GM19395 (cell line): ENCODE measurements around the gene CHST8.

Source experiments
- ATAC-seq: cut with Tn5 transposase; IDR thresholded peaks from one replicate; pipeline ENCODE4 v1.9.1; 2021; ENCODE audit warnings: mild to moderate bottlenecking, moderate library complexity; ENCODE audit not compliant: unreplicated experiment

CHST8 gene

DNA sequence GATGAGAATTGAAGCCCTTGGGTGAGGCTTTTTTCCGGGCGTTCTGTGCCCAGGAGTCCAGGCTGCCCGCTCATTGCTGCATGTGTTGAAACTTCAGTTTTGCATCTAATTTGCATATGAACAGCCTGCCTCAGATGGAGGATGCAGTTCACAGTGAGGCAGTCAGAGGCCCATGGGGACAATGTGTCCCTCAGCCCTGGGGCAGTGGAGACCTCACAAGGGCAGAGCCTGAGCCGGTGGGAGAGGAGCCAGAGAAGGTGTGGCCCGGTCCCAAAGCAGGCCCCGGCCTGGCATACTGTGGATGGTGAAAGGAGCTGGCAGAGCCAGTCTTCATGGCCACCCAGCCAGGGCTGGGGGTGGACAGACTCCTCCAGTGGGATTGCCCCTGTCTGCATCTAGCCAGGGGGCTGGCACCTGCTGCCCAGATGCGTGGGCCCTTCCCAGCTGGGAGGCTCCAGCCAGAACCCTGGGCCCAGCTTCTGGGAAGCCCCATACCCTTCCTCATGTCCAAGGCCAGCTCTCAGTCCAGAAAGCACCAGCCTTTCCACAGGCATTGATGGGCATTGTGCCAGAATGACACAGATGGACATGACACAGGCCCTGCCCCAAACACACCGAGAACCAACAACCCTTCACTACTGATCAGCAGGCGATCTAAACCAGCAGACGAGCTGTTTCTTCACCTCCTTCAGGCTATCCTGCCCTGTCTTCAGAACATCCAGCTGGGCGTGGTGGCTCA, 142.0 kb downstream of the CHST8 start:
- no peak for ATAC-seq

DNA sequence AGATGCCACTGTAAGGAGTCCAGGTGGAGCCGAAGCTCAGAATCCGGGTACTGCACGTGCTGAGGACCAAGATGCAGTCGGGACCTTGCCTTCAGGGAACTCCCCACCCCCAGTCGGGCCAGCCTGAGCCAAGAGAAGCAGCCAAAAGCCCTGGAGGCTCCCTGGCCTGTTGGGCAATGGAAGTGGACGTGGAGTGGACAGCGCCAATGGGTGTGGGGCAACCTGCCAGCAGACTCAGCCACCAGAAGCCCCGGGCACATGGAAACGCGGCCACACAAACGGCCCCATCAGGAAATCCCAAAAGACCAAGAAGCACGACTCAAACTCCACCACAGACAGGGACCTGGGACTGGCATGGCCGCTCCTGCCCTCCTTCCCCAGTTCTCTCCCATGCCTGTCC, 144.9 kb downstream of the CHST8 start:
- no peak for ATAC-seq

DNA sequence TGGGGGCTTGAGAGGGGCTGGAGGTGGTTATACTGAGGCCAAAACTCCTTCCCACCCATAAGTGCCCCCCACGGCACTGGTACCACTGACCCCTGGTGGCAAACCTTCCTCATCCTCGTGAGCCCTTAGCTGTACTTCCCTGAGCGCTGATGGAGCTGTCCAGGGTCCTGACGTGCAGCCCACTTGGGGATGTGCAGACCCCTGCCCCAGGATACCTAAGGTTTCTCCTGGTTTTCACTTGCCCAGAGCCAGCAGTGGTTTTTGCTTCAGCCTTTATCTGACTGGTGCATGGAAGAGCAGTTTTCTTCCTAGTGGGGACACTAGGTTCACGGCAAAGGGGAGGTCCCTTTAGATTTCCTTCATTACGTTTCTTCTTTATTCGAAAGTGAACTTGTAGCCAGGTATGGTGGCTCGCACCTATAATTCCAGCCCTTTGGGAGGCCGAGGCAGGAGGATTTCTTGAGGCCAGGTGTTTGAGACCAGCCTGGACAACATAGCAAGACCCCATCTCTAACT, 146.2 kb downstream of the CHST8 start:
- no peak for ATAC-seq

DNA sequence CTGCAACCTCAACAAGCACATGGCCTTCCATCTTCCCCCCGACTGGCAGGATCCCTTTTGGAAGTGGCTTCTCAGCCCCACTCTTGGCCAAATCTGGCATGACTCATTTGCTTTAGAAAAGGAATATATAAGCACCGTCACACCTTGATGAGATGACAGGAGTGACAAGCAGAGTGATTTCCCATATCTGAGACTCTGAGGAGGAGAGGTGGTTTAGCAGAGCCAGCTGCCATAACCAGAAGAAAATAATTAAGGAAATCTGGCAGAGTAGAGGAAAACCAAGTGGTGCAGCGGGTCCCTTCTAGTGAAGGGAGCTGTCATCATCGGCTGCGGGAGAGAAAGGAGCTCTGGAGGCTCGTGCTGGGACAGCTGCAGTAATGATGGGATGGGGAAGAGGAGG, 147.5 kb downstream of the CHST8 start:
- no peak for ATAC-seq

DNA sequence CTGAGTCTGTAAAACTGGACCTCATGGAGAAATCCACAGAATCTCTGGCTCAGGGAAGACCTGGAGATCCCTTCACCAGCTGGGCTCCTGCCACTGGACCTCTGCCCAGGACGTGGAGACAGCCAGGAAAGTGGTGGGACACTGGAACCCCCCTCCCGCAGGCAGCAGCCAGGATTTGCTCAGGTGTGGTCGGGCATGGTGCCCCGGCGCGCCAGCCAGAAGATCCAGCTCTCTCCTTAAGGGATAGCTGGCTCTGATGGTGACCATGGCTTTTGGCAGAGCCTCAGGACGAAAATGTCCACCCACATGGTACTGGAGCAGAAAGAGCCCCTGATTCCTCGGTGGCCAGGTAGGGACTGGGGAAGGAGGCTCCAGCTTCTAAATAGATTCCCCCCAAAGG, 148.4 kb downstream of the CHST8 start:
- no peak for ATAC-seq

DNA sequence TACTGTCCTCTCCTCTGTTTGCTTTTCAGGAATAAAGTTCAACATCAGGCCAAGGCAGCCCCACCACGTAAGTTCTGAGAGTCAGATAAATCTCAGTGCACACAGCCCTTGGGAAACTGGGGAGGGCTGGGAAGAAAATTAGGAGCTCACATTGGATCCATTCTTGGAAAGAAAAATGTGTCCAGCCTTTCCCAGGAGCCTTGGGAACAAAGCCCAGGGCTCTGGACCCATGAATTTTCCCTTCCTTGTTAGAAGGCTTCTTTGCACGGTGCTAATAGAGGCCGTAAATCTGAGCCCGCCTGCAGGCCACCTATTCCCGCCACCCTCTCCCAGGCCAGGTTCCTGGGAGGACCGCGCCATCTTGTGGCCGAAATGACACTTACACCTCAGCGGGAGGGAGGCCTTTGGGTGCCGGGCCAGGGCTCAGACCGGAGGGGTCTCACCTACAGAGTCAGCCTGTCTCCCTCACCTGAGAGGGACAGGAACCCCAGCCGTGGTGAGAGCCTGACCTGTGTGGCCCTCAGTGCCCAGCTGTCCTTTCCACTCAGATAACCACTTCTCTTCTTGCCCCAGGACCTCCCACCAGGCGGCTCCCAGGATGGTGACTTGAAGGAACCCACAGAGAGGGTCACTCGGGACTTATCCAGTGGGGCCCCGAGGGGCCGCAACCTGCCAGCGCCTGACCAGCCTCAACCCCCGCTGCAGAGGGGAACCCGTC, 149.8 kb downstream of the CHST8 start:
- ATAC-seq: no peak

DNA sequence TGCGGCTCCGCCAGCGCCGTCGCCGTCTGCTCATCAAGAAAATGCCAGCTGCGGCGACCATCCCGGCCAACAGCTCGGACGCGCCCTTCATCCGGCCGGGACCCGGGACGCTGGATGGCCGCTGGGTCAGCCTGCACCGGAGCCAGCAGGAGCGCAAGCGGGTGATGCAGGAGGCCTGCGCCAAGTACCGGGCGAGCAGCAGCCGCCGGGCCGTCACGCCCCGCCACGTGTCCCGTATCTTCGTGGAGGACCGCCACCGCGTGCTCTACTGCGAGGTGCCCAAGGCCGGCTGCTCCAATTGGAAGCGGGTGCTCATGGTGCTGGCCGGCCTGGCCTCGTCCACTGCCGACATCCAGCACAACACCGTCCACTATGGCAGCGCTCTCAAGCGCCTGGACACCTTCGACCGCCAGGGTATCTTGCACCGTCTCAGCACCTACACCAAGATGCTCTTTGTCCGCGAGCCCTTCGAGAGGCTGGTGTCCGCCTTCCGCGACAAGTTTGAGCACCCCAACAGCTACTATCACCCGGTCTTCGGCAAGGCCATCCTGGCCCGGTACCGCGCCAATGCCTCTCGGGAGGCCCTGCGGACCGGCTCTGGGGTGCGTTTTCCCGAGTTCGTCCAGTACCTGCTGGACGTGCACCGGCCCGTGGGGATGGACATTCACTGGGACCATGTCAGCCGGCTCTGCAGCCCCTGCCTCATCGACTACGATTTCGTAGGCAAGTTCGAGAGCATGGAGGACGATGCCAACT, 150.5 kb downstream of the CHST8 start:
- ATAC-seq: no peak

DNA sequence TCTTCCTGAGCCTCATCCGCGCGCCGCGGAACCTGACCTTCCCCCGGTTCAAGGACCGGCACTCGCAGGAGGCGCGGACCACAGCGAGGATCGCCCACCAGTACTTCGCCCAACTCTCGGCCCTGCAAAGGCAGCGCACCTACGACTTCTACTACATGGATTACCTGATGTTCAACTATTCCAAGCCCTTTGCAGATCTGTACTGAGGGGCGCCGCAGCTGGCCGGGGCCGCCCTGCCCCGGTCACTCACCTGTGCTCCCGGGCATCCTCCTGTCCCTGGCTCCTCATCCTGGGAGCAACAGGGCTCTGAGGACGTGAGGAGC, 151.1 kb downstream of the CHST8 start:
- ATAC-seq: no peak

DNA sequence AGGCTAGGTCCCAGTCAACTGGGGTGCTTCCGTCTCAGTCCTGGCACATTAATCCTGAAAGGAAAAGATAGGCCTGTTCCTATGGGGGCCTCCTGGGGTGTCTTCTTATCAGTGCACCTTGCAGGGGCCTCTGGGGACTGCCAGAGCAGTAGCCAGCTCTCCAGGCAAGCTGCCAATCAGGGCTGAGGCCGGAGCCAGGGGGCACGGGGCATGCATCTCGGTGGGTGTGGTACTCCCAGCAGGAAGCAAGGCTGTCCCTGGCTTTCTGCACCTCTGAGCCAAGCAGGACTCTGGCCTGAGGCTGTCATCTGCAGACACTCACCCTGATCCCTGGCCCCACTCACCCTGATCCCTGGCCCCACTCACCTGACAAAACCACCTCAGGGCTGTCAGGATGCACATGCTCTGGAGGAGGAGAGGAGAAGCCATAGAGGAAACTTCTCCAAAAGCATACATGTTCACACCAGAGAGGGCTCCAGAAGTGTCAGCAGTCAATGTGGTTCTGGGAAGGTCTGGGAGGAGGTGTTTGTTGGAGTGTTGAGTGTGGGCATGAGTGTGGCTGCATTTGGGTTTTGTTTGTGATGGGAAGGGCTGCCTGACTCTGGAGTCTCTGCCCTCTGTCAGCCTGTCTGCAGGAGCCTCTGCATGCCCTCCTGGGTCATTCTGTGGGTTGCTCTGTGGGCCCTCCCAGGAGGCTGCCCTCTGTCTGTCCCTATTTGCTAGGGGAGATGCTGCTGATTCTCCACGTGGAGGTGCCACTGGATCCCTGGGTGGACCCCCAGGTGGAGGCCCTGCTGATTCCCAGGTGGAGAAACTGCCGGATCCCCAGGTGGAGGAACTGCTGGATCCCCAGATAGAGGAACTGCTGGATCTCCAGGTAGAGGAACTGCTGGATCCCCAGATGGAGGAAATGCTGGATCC, 152.2 kb downstream of the CHST8 start:
- ATAC-seq: no peak

DNA sequence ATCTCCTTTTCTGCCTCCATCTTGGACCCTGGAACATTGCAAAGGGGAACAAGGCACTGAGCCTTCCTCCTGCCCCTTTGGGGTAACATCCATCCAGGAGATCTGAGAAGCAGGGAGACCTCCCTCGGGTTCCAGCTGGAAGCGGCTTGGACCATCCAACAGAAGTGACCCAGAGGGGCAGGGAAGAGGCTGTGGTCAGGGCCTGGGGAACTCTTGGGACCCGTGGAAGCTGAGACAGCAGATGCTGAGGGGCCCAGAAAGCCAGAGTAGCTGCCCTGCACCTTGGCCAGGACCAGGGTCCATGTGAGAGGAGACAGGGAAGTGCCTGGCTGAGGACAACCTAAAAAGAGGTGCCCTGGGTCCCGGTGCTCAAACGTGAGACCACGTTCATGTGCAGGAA, 153.0 kb downstream of the CHST8 start:
- no peak for ATAC-seq

DNA sequence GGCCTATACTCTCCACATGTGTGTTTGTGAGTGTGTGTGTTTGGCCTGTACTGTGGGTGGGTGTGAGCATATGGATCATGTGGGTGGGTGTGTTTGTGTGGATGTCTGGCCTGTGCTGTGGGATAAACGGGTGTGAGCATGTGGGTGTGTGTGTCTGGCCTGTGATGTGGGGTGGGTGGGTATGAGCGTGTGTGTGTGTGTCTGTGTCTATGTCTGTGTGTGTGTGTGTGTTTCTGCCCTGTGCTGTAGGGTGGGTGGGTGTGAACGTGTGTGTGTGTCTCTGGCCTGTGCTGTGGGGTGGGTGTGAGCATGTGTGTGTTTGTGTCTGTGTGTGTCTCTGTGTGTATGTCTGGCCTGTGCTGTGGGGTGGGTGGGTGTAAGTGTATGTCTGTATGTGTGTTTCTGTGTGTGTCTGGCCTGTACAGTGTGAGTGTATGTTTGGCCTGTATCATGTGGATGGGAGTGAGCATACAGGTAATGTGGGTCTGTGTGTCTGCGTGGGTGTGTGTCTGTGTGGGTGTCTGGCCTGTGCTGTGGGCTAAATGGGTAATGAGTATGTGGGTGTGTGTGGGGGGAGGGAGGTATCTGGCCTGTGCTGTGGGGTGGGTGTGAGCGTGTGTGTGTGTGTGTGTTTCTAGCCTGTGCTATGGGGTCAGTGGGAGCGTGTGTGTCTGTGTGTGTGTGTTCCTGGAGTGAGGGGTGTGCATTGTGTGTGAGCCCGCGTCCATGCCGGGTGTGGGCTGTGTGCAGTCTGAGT, 154.2 kb downstream of the CHST8 start:
- ATAC-seq: no peak

DNA sequence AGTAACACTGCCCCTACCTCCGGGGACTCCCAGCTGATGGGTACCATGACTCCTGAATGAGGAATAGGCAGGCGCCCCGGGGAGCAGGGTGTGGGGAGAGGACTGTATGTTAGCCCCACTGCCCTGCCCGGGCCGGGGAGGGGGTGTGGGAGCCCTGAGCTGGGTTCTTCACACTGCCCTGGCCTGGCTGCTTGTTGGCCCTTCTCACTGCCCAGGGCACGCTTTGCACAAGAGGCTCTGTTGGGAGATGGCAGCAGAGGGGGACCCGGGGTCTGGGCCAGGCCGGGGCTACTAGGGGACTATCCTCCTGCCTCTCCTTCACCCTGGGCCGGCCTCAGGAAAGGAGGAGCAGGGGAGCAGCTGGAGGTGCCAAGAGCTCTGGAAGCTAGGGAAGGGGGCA, 155.6 kb downstream of the CHST8 start:
- no peak for ATAC-seq

DNA sequence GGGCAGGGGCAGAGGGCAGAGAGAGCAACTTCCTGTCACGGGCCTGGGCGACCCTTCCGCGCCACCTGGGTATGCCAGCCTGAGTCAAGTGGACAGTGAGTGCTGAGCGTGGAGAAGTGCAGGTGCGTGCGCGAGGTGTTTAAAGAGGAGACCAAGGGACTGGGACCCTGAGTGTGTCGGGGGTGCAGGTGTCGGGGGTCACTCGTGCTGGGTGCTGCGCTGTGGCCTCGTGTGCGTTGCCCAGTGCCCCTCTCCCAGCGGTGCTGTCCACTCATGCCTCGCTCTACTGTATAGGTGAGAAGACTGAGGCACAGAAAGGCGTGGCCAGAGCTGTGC, 156.0 kb downstream of the CHST8 start:
- ATAC-seq: no peak

DNA sequence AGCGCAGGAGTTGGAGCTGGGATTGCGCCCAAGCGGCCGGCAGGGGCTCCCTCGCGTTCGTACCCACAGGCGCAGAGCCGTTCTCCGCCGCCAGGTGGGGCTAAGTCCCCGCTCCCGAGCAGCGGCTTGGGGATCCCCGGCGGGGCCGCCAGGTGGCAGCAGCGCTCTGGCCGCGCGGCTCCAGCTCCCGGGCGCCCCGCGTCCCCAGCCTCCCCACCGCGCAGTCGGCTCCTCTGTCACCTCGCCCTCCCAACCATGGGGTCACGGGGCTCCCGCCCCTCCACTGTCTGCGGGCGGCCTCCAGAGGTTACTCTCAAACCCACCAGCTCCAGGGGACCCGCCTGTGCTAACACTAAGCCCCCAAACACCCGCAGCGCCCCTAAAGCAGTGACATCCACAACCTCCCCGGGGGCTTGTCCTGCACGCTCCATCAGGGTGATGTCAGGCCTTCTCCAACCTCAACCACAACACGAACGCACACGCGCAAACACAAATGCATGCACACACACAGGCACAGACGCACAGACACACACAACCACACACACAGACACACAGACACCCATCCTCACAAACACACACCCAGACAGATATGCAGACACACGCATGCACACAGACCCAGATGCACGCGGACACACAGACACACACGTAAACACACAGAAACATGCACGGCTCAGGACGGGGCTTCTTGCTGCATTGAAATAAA, 156.5 kb downstream of the CHST8 start:
- ATAC-seq: no peak

DNA sequence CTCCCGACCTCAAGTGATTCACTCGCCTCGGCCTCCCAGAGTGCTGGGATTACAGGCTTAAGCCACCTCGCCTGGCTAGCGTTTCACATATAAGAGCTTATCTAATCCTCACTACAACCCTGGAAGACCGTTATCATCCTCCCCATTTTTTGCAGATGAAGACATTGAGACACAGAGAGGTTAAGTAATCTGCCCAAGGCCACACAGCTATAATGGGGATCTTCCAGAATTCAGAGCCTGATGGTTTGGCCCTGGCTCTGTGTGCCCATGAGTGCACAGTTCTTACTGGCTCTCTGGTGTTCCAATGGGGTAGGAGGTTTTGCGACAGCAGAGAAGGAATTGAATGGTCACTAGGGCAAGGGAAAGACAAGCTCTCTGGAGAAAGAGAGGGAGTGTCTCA, 158.1 kb downstream of the CHST8 start:
- no peak for ATAC-seq

DNA sequence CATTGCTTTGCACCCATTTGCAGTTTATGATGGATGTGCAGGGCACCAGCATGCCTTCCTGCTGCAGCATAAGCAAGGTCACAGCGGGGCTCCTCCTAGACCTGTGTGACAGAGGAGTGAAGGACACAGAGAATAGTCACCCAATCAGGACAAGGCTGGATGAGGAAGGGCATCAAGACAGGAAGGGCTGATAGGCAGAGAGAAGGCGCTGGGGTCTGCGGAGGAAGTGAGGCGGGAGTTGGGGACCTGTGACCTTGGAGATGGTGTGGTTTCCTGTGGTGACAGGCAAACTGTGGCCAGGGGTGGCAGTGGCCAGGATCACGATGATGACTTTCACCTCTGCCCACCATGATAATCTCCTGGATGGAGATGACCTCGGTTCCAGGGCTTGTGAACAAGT, 158.5 kb downstream of the CHST8 start:
- ATAC-seq: no peak

DNA sequence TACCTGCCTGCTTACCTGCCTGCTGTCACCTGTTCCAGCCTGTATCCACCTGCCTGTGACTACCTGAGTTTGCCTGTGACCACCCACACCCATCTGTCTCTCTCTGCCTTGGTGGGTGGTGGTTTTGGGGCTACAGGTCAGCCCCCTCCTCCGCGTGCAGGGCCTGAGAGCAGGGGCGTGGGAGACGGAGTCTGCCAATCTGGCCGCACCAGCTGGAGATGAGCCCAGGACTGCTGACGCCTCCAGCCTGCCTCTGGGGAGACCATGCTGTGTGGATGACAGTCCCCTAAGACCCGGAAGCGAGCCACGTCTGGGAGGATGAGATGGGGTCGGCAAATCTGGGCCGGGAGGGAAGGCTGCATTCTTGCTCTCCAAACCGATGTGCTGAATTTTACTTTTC, 159.0 kb downstream of the CHST8 start:
- no peak for ATAC-seq

DNA sequence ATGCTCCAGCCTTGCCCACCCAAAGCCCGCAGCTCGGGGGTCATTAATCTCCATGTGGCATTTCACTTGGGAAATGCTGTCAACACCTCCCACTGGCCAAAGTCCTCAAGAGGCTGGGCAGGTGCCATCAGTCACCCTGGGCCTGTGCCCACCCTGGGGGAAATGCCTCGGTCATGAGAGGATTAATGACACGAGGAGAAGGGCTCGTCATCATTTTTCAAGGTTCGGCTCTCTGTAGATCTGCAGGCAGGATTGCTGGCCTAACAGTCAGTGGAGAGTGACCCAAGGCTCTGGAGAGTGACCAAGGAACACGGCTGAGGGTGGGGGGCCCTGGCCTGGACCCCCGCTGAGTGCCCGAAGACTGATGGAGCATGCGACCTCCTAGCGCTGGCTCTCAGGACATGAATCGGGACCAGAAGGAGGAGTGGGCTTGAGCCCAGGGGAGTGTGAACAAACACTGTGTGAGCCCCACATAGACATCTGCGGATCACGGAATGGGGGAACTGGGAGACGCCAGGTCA, 159.7 kb downstream of the CHST8 start:
- no peak for ATAC-seq

DNA sequence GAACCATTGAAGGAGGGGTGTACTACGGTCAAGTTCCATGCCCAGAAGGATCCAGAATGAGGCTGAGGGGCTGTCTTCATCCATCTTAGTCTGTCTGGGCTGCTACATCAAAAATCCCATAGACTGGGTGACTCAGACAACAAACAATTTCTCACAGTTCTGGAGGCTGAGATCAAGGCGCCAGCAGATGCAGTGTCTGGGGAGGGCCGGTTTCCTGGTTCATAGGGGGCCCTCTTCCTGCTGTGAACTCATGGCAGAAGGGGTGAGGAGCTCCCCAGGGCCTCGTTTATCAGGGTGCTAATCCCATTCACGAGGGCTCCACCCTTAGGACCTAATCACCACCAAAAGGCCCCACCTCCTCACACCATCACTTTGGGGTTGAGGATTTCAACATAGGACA, 160.2 kb downstream of the CHST8 start:
- ATAC-seq: no peak
